PC-9 (cell line): ENCODE measurements around the gene AGAP1. TPM values are rescaled to one million over a fixed set of nuclear protein-coding genes. Genes with fewer than 3 reads are reported as not detected.

Source experiments
- BruUV-seq: library from RNA; stranded (reverse); fragments of 400-500 nt; replicated peaks from 2 replicates; lab custom pipeline; 2021; lab: Mats Ljungman, UMichigan
- CTCF ChIA-PET: fragments of 300-600 bp; sonication (Branson Sonifier 250); formaldehyde crosslinking; loops from one replicate; lab custom pipeline; 2022; ENCODE audit warnings: antibody characterized with exemption; lab: Charles Lee
- POLR2A ChIA-PET: fragments of 300-600 bp; sonication (Branson Sonifier 250); formaldehyde crosslinking; loops from one replicate; lab custom pipeline; 2022; ENCODE audit warnings: antibody characterized with exemption; ENCODE audit not compliant: unreplicated experiment; lab: Charles Lee
- DNase-seq, 2 experiments: peaks; one replicate each; pipeline versions ENCODE4 v3.0.0 to v3.0.0-alpha.2; 2015 to 2022; ENCODE audit warnings: mixed read lengths in 1 of 2
- H2AFZ ChIP-seq: fragments of 200-600 bp; sonication (generic); 2 replicates; pipeline ENCODE4 v1.8.1; 2017; ENCODE audit warnings: antibody characterized with exemption
- H3F3A ChIP-seq: fragments of 200-600 bp; sonication (generic); 2 replicates; pipeline ENCODE4 v1.8.1; 2017; ENCODE audit warnings: antibody characterized with exemption, mild to moderate bottlenecking, low read depth; ENCODE audit not compliant: insufficient read depth
- H3K27ac ChIP-seq: fragments of 200-600 bp; sonication (generic); 2 replicates; pipeline ENCODE4 v1.6.1; 2016; ENCODE audit warnings: mixed run types
- H3K27me3 ChIP-seq: fragments of 200-600 bp; sonication (generic); 2 replicates; pipeline ENCODE4 v1.6.1; 2016; ENCODE audit warnings: low read depth, mixed run types; ENCODE audit not compliant: insufficient read depth
- H3K36me3 ChIP-seq: fragments of 200-600 bp; sonication (generic); 2 replicates; pipeline ENCODE4 v1.6.1; 2016; ENCODE audit warnings: low read depth, mixed run types
- H3K4me1 ChIP-seq: fragments of 200-600 bp; sonication (generic); replicated peaks from 2 replicates; pipeline ENCODE4 v1.6.1; 2016; ENCODE audit warnings: mixed run types; ENCODE audit not compliant: insufficient read depth
- H3K4me2 ChIP-seq: fragments of 200-600 bp; sonication (generic); 2 replicates; pipeline ENCODE4 v1.6.1; 2017; ENCODE audit warnings: mixed run types
- H3K4me3 ChIP-seq: fragments of 200-600 bp; sonication (generic); 2 replicates; pipeline ENCODE4 v1.6.1; 2016; ENCODE audit warnings: mixed run types
- H3K79me2 ChIP-seq: fragments of 200-600 bp; sonication (generic); 2 replicates; pipeline ENCODE4 v1.6.1; 2017; ENCODE audit warnings: low read depth, mixed run types
- H3K9me2 ChIP-seq: fragments of 200-600 bp; sonication (generic); 2 replicates; pipeline ENCODE4 v1.8.1; 2017; ENCODE audit warnings: mild to moderate bottlenecking; ENCODE audit not compliant: insufficient read depth
- H3K9me3 ChIP-seq: fragments of 200-600 bp; sonication (generic); 2 replicates; pipeline ENCODE4 v1.8.1; 2016; ENCODE audit warnings: low read depth; ENCODE audit not compliant: insufficient read depth
- H4K20me1 ChIP-seq: fragments of 200-600 bp; sonication (generic); 2 replicates; pipeline ENCODE4 v1.8.1; 2017; ENCODE audit not compliant: insufficient read depth
- CTCF ChIP-seq: fragments of 200-600 bp; sonication (generic); conservative IDR thresholded peaks from 2 replicates; pipeline ENCODE4 v1.6.1; 2017; ENCODE audit warnings: mixed run types, antibody characterized with exemption, mild to moderate bottlenecking, moderate library complexity
- EZH2 ChIP-seq: fragments of 200-600 bp; sonication (generic); IDR thresholded peaks from 2 replicates; pipeline ENCODE4 v1.8.0; 2017; ENCODE audit warnings: antibody characterized with exemption, low read depth
- intact Hi-C: fragments of 100-400 bp; cut with micrococcal nuclease; formaldehyde crosslinking; loops from one replicate; pipeline ENCODE4 v1.10.0; 2022; ENCODE audit not compliant: unreplicated experiment
- total RNA-seq: library from RNA; stranded (reverse); gene quantifications from 2 replicates; pipeline ENCODE4 v1.2.3, GENCODE V29; 2021

Gene AGAP1
- total RNA-seq, 1 experiment from 2014 or later, result 91.4 TPM

- H2AFZ ChIP-seq, result no peak overlapping the region
- no peak overlapping the region for H3K4me2 ChIP-seq
- H3K36me3 ChIP-seq, result no peaks in the 10 kb centered on the region
- no peaks in the 10 kb centered on the region for H3K79me2 ChIP-seq
- no peak for DNase-seq
- H3F3A ChIP-seq, result no peaks in the 10 kb centered on the region
- ChIA-PET CTCF (no interaction called here), POLR2A (no interaction called here)
- H3K27ac ChIP-seq, result no peak overlapping the region
- no peaks in the 10 kb centered on the region for H3K9me3 ChIP-seq
- H3K4me3 ChIP-seq, result no peak overlapping the region
- no peaks in the 10 kb centered on the region for H3K27me3 ChIP-seq
- BruUV-seq, result no TSS peak
- no peaks in the 10 kb centered on the region for H3K9me2 ChIP-seq
- H4K20me1 ChIP-seq, result peaks cover 28% of the 10 kb centered on the region; the same call in 1 of the 2 replicates
- intact Hi-C loops, result no loop called here
- no peaks in the 10 kb centered on the region for H3K4me1 ChIP-seq
- TF ChIP-seq EZH2 (no peak), CTCF (no peak)
Observed at GRCh38 chr2:236105955-236106607, 612.2 kb downstream of the AGAP1 start.

GRCh38 chr2:236106761-236107160, 612.9 kb downstream of the AGAP1 start:
- Histone ChIP-seq H4K20me1 (peaks cover 28% of the 10 kb centered on the region; the same call in 1 of the 2 replicates), H3K4me1 (no peaks in the 10 kb centered on the region), H3K27ac (no peak overlapping the region), H3K9me3 (no peaks in the 10 kb centered on the region), H3K9me2 (no peaks in the 10 kb centered on the region), H3K4me3 (no peak overlapping the region), H2AFZ (no peak overlapping the region), H3K36me3 (no peaks in the 10 kb centered on the region), H3K4me2 (no peak overlapping the region), H3K79me2 (no peaks in the 10 kb centered on the region), H3K27me3 (no peaks in the 10 kb centered on the region), H3F3A (no peaks in the 10 kb centered on the region)
- BruUV-seq, result no TSS peak
- intact Hi-C loops, result no loop called here
- CTCF ChIA-PET, result no interaction called here
- TF ChIP-seq CTCF, result no peak
- no peak for TF ChIP-seq EZH2
- DNase-seq, result no peak
- POLR2A ChIA-PET, result no interaction called here

GRCh38 chr2:236107536-236107935, 613.7 kb downstream of the AGAP1 start:
- Histone ChIP-seq H3K4me1 (no peaks in the 10 kb centered on the region), H3K4me2 (no peak overlapping the region), H3K27me3 (no peaks in the 10 kb centered on the region), H3K9me2 (no peaks in the 10 kb centered on the region), H3K4me3 (no peak overlapping the region), H3K27ac (no peak overlapping the region), H3K36me3 (no peaks in the 10 kb centered on the region), H3F3A (no peaks in the 10 kb centered on the region), H4K20me1 (peaks cover 26% of the 10 kb centered on the region; the same call in 1 of the 2 replicates), H3K79me2 (no peaks in the 10 kb centered on the region), H3K9me3 (no peaks in the 10 kb centered on the region), H2AFZ (no peak overlapping the region)
- ChIA-PET POLR2A (no interaction called here), CTCF (no interaction called here)
- intact Hi-C loops, result no loop called here
- TF ChIP-seq EZH2, result no peak
- no peak for TF ChIP-seq CTCF
- DNase-seq, result no peak
- no TSS peak for BruUV-seq
